GM12892 (cell line): ENCODE measurements around the gene SPRYD4.

Source experiments
- DNase-seq: peaks from one replicate; pipeline ENCODE4 v3.0.0; 2011; ENCODE audit not compliant: insufficient read length
- FAIRE-seq: peaks from 2 replicates; lab custom pipeline; 2011; peaks lifted over from hg19 to GRCh38; lab: Jason Lieb, UNC
- POLR2A ChIP-seq: IDR thresholded peaks from 2 replicates; pipeline ENCODE4 v1.6.1; 2011; ENCODE audit warnings: low read depth, low read length, control low read depth
- POLR2AphosphoS5 ChIP-seq: IDR thresholded peaks from 2 replicates; pipeline ENCODE4 v1.6.1; 2011; ENCODE audit warnings: low read depth, low read length, control low read depth
- TAF1 ChIP-seq: IDR thresholded peaks from 2 replicates; pipeline ENCODE4 v1.6.1; 2011; ENCODE audit warnings: low read depth, mild to moderate bottlenecking, control low read depth, low read length, borderline replicate concordance

SPRYD4 gene

GRCh38 chr12:56450241-56450640 lies 18.1 kb upstream of the SPRYD4 start:
- FAIRE-seq (no peak), DNase-seq (no peak)
- TF ChIP-seq POLR2A = no peak
- TF ChIP-seq POLR2AphosphoS5 = no peak
- TF ChIP-seq TAF1 = no peak

DNA sequence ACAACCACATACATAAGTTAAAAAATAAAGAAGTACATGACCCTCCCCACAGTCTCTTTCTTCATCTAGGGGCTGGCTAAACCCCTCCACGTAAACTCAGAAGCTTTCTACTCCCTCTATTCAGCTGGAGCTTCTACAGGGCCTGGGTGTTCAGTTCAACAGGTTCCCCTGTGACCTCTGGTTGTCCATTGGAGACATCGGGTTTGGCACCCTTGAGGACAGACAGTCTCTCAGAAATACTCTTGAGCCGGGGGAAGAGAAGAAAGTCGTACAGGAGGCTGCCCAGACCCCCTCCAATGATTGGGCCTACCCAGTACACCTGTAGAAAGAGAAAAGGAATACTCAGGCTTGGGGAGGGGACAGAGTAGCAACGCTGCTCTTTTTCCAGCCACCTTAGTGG lies 17.2 kb upstream of the SPRYD4 start:
- no peak for TF ChIP-seq POLR2A
- TF ChIP-seq POLR2AphosphoS5 = no peak
- TF ChIP-seq TAF1 = no peak
- FAIRE-seq (no peak), DNase-seq (no peak)

DNA sequence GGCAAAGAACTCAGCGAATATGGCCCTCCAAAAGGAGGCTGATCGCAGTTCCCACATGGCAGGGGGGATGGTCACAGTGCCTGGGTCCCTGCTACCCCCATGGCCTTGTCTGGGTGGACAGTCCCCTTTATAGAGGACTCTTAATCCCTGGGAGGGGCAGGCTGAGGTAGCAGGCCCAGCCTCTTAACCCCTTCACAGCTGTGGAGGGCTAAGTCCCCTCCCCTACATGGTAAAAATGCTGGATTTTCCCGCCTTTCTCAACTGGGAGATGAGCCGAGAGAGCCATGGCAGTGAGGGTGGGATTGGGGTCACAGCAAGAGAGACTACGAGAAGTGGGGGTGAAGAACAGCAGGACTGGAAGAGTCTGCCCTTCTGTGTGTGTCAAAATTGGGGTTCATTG lies 13.8 kb upstream of the SPRYD4 start, which contains the start of gene MIP:
MIP (minus strand) TSS at position 101 of the 400 bp plus-strand sequence; CDS start at position 57, 44 bp downstream.
- TF ChIP-seq POLR2AphosphoS5 (no peak), TAF1 (no peak), POLR2A (no peak)
- FAIRE-seq (no peak), DNase-seq (no peak)

DNA sequence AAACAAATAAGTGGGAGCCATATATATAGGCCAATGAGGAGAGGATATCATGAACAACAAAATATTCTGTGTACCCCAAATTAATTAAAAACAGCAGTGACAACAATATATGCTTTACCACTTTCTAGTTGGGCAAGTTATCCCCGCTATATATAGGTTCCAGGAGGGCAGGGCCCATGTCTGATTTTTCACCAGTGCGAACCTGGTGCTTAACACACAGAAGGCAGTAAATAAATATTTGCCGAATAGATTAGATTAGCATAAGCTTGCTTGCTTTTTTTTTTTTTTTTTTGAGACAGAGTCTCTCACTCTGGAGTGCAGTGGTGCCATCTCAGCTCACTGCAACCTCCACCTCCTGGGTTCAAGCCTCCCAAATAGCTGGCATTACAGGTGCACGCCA lies 10.6 kb upstream of the SPRYD4 start:
- TF ChIP-seq POLR2AphosphoS5 (no peak), POLR2A (no peak), TAF1 (no peak)
- FAIRE-seq (no peak), DNase-seq (no peak)

- DNase-seq (no peak), FAIRE-seq (no peak)
- no peak for TF ChIP-seq POLR2A
- TF ChIP-seq POLR2AphosphoS5 = no peak
- no peak for TF ChIP-seq TAF1
Measured at GRCh38 chr12:56461235-56462159, 6.9 kb upstream of the SPRYD4 start.

DNA sequence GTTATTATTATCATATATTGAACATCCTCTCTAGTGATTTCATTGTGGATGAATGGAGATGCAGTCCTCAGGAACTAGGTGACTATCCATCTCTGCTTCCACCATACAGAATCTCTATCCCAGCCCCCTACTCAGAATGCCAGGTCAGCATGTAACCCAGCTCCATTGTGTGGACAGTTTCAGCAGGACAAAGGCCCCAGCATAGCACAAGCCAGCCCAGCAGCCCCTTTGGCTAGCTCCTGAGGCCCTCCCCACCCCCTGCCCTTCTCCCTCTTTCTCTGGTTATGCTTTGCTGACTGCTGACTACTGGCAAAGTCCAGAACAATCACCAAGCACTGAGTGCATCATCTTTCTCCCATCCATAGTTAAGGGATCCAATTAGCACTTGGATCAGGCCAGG lies 5.8 kb upstream of the SPRYD4 start:
- TF ChIP-seq POLR2A (no peak), TAF1 (no peak), POLR2AphosphoS5 (no peak)
- DNase-seq (no peak), FAIRE-seq (no peak)

GRCh38 chr12:56469007-56469930 lies 891 bp downstream of the SPRYD4 start:
- TF ChIP-seq TAF1 (no peak), POLR2A (no peak), POLR2AphosphoS5 (no peak)
- DNase-seq = no peak
- peak; percentile 17 for FAIRE-seq

DNA sequence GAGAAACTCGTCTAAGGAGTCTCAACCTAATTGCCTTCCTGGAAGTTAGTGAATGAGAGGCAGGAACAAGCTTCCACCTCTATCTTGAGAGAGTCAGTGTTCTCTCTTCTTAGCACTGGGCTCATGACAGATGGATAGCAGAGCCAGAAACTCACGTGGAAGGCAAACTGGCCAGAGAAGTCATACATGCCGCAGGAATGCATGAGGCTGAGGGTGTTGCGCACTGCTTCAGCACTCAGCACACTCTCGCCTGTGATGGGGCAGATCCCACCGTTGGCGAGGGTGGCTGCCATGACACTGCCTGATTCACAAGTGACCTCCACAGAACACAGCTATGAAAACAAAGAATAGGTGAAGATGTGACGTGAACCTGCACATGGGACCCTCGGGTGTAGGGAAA lies 6.0 kb downstream of the SPRYD4 start:
- no peak for FAIRE-seq

GRCh38 chr12:56476143-56476542 lies 7.8 kb downstream of the SPRYD4 start:
- DNase-seq (no peak), FAIRE-seq (no peak)
- TF ChIP-seq TAF1 = no peak
- no peak for TF ChIP-seq POLR2AphosphoS5
- no peak for TF ChIP-seq POLR2A

More for the DNA sequence above, 6.0 kb downstream of the SPRYD4 start:
- DNase-seq = no peak
- TF ChIP-seq TAF1 (no peak), POLR2AphosphoS5 (0 out of 2 replicates have a peak, but pooled peaks have one; percentile 42), POLR2A (0 out of 2 replicates have a peak, but pooled peaks have one; percentile 20)

GRCh38 chr12:56476972-56477432 lies 8.6 kb downstream of the SPRYD4 start:
- FAIRE-seq (no peak), DNase-seq (no peak)
- TF ChIP-seq POLR2AphosphoS5 = no peak
- TF ChIP-seq TAF1 = no peak
- no peak for TF ChIP-seq POLR2A
